AG09319 (cell line): ENCODE measurements around the gene CD300E.
"Not testable (repeated sequence)": the region's sequence is repeated elsewhere in the genome, so short reads cannot be mapped to it uniquely, and the experiment has no call there.

Source experiments
- DNase-seq: peaks from one replicate; pipeline ENCODE4 v3.0.0-alpha.2; 2010; ENCODE audit warnings: low read depth; ENCODE audit errors: extremely low read depth
- TF ChIP-seq, protein P1 (sequence below): IDR thresholded peaks from 2 replicates; pipeline ENCODE4 v1.5.1; 2011; ENCODE audit warnings: low read depth, mild to moderate bottlenecking, inconsistent platforms, low read length, moderate library complexity

The CD300E gene

DNA sequence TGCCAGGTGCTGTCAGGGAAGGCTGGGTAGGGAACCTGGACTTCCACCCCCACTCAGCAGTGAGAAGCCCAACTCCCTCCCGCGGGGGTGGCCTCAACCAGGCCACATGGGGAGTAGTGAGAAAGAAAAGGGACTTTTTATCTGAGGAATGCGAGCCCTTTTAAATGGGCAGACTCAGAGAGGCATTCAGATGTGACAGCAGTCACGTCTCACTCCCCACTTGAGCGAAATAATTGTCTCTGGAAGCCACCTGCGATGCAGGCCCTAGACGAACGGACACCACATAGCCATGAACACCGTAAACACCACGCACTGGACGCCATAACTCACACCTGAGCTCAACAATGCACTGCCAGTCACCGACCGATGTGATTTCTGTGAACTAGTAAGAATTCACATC lies 11.9 kb upstream of the CD300E start:
- TF ChIP-seq, protein P1, sequence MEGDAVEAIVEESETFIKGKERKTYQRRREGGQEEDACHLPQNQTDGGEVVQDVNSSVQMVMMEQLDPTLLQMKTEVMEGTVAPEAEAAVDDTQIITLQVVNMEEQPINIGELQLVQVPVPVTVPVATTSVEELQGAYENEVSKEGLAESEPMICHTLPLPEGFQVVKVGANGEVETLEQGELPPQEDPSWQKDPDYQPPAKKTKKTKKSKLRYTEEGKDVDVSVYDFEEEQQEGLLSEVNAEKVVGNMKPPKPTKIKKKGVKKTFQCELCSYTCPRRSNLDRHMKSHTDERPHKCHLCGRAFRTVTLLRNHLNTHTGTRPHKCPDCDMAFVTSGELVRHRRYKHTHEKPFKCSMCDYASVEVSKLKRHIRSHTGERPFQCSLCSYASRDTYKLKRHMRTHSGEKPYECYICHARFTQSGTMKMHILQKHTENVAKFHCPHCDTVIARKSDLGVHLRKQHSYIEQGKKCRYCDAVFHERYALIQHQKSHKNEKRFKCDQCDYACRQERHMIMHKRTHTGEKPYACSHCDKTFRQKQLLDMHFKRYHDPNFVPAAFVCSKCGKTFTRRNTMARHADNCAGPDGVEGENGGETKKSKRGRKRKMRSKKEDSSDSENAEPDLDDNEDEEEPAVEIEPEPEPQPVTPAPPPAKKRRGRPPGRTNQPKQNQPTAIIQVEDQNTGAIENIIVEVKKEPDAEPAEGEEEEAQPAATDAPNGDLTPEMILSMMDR, result no peak
- DNase-seq, result no peak

GRCh38 chr17:74633326-74633725 lies 9.8 kb upstream of the CD300E start:
- TF ChIP-seq, protein P1, result no peak
- DNase-seq, result no peak

GRCh38 chr17:74632617-74633016 lies 9.1 kb upstream of the CD300E start:
- DNase-seq, result no peak
- TF ChIP-seq, protein P1, result no peak

- DNase-seq, result no peak
These were observed 8.2 kb upstream of the CD300E start for GRCh38 chr17:74631468-74632450.

DNA sequence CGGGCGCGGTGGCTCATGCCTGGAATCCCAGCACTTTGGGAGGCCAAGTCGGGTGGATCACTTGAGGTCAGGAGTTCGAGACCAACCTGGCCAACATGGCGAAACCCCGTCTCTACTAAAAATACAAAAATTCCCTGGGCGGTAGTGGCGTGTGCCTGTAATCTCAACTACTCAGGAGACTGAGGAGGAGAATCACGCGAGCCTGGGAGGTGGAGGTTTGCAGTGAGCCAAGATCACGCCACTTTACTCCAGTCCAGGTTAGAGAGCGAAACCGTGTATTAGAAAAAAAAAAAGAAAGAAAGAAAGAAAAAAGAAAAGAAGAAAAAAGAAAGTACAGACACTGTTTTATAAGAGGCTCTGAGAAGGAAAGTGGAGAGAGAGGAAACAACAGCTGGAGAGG lies 6.7 kb upstream of the CD300E start:
- DNase-seq, result not testable (repeated sequence)

More at GRCh38 chr17:74631468-74632450, 8.2 kb upstream of the CD300E start:
- TF ChIP-seq, protein P1, result no peak

- DNase-seq, result no peak
- TF ChIP-seq, protein P1, result no peak
These were observed 2.1 kb upstream of the CD300E start for GRCh38 chr17:74625661-74626060.

DNA sequence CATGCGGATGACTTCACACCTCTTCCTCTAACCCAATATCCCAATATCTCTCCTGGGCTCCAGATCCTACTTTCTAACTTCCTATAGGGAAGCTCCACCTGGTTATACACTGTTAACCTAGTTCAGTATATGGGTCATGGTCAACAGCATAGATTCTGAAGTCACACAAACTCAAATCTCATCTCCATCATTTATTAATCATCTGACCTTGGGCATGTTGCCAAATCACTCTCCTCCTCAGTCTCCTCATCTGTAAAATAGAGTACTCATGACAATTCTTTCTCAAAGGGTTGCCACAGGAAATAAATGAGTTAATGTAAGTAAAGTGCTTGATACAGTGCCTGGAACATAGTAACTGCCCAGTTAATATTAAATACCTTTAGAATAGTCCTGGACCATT lies 593 bp upstream of the CD300E start:
- DNase-seq, result no peak
- TF ChIP-seq, protein P1, result no peak
